ACHN (cell line): ENCODE measurements around the gene PXDN.
"Not testable (repeated sequence)": the region's sequence is repeated elsewhere in the genome, so short reads cannot be mapped to it uniquely, and the experiment has no call there.

Source experiments
- DNase-seq: peaks from one replicate; pipeline ENCODE4 v3.0.0-alpha.2; 2015
- in situ Hi-C: cut with HindIII; loops from 2 replicates; pipeline ENCODE4 v1.10.0; 2017; ENCODE audit warnings: low sequenced_read_pairs, low pct_ligation_motif_present, low pct_unique_long_range_greater_than_20kb

Gene PXDN

GRCh38 chr2:1780054-1780453 is 35.7 kb upstream of the PXDN start:
- in situ Hi-C loops, DNase-seq: not testable (repeated sequence)

DNA sequence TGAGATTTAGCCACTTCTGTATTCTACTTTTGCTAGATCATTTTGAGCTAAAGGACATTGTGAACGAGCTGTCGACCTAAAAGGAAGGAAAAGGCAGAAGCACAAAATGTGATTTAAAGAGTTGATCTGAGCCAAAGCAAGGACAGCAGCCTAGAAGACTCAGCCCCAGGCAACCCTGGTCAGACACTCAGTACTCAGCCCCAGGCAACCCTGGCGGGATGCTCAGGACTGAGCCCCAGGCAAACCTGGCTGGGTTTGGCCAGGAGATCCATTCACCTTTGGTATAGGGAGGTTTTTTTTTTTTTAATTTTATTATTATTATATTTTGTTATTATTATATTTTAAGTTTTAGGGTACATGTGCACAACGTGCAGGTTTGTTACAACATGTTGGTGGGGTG is 34.3 kb upstream of the PXDN start:
- no peak for DNase-seq
- in situ Hi-C loops = no loop called here

- no peak for DNase-seq
- in situ Hi-C loops = no loop called here
Observed at GRCh38 chr2:1777781-1778180, 33.5 kb upstream of the PXDN start.

DNA sequence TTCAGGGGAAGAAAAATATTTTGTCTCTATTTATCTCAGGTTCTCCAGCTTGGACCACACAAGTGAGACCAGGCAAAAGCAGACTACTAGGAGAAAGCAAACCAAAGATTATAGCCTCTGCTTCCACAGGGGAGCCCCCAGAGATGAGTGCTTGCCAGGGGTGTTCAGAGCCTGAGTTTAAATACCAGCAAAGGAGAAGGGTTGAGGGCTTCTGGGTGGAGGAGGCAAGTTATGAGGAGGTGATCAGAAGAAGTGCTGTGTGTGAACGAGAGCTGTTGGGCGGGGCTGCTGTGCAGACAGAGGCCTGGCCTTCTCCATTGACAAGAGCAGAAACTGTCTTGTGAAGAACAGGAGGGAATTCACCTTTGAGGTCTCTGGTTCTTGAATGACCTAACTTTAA is 32.8 kb upstream of the PXDN start:
- in situ Hi-C loops = no loop called here
- no peak for DNase-seq

DNA sequence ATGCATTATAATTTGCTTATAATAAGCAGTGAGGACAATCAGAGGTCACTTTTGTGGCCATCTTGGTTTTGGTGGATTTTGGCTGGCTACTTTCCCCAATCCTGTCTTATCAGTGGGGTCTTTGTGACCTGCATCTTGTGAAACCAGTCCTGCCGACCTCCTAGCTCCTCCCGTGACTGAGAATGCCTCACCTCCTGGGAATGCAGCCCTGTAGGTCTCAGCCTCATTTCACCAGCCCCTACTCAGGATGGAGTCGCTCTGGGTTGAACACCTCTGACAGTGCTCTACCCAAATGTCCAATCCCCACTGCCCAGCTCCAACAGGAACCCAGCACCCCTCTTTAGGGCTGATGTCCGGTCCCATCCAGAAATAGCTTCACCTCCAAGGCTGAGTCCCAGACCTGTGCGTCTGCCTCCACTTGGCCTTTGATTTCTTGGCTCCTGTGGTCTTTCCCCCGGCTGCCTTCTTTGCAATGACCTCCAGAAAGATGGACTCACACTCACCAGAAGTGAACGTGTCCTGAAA is 31.3 kb upstream of the PXDN start:
- no peak for DNase-seq
- in situ Hi-C loops = no loop called here

DNA sequence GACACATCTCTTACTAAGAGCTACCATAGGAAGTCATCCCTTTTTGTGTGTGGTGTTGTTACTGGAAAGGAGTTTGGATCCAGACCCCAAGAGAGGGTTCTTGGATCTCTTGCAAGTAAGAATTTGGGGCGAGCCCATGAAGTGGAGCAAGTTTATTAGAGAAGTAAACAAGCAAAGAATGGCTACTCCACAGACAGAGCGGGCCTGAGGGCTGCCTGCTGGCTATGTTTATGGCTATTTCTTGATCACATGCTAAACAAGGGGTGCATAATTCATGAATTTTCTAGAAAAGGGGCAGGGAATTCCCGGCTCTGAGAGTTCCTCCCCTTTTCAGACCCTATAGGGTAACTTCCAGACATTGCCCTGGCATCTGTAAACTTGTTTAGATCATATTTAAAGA is 30.6 kb upstream of the PXDN start:
- in situ Hi-C loops = no loop called here
- DNase-seq = no peak

- DNase-seq = no peak
- in situ Hi-C loops = no loop called here
Observed at GRCh38 chr2:1773883-1774282, 29.6 kb upstream of the PXDN start.

DNA sequence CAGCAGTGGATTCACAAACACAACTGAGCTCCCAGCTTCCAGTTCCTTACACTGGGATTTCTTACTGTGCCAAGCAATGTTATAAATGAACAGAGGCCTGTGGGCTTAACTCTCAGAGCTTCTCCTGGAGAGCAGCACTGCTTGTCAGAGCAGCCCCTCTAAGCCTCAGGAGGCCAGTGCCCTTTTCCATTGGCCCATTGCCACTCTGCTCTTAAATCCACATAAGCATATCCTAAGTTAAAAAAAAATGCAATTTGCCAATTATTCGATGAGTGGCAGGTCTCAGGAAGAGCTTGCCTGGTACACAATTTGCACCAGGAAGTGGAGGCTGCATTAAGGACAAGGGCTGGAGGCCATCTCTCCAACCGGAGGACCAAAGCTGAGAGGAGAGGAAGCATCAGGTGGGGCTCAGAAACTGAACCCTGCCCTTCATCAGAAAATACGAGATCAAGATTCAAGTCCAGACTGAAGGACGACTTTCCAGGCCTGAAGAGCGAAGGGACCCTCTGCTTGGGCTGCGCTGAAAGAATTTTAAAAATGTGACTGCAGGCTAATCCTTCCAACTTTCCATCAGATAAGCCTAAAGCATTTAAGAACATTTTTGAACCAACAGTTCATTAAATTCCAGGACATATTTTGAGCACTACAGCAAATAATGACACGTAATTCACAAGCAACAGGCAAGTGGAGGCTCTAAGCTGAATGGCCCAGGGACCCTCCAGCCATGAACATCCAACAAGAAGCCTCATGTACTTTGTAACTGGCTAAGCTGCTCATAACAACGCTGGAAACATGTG is 28.4 kb upstream of the PXDN start:
- in situ Hi-C loops = no loop called here
- no peak for DNase-seq

DNA sequence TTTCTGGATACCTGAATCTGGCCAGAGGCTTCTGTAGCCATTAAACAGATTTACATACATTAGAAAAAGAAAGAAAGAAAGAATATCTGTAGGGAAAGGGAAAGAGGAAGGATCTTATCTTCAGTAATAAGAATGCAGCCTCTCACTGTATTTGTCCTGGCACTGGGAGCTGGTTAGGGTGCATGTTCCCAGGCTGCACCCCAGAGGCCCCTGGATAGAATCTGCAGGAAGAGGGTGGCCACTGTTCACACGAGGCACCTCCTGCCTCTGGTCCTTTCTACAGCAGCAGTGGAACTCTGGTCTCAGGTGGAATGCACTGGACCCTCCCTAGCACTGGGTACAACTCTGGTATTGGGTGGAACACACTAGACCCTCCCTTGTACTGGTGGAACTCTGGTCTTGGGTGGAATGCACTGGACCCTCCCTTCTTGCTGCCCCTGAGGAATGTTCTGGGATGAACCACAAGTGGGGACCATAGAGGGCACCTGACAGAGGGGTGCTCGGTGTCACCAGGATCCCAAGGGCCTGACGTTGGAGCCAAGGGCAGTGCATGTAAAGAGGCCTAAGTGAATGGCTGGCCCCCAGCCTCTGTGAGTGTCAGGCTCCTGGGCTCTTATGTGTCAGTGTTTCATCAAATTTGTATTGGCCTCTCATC is 27.4 kb upstream of the PXDN start:
- in situ Hi-C loops = no loop called here
- no peak for DNase-seq

GRCh38 chr2:1770566-1771380 is 26.5 kb upstream of the PXDN start:
- DNase-seq = no peak
- in situ Hi-C loops = no loop called here

DNA sequence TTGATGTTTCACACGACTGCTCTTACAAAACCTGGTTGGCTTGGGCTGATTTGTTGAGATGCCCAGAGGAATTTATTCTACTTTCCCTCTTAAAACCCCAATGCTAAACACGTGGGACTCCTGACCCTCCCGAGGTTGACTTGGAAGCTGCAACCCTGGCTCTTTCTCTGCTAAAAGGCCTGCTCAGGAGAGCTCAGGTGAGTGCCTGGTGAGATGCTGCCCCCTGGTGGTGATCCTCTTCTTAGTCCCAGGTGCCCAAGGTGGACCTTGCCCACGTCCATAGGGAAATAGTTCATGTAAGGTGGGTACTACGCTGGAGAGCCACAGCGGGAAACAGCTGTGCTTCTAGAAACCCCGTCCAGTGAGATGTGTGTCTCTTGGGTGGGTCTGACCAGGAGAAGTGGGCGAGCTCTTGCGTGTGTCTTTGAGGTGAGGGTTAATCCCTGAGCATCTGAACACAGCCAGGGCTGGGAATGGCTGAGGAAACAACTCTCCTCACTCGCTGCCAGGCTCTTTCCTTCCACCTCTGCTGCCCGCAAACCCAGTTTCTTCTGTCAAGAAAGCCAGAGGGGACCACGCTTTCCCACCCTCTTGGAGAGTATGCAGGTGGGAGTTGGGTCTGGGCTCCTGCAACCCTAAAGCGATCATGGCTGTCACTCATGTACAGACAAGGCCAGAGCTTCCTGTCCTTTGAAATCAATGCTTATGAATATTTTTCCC is 25.5 kb upstream of the PXDN start:
- in situ Hi-C loops = no loop called here
- DNase-seq = peak; percentile 72

DNA sequence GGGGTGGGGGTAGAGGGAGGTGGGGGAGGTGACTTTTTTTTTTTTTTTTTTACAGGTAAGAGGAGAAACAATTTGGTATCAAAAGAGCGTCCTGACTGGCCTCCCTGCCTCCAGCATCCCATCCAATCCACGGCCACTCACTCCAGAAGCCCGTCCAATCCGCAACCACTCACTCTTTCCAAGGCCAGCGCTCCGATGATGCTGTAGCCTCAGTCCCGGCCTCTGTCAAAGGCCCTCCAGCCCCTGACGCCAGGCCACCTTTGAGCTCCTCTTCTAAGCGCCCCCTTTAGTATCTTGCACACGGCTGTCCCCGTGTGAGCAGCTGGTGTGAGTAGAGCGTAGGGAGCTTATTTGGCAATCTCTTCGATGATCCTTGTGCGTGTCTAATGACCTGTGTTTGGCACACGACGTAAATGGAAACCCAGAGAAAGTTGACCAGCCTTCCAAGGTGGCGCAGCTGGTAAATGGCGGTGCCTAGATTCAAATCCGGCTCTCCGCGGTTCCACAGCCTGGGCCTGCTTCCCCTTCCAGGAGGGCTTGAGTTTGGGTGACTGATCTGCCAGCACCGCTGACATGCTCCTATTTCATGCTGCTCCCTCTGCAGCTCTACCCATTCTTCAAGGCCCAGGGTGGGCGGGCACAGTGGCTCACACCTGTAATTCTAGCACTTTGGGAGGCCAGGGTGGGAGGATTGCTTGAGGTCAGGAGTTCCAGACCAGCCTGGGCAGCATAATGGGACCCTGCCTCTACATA is 23.8 kb upstream of the PXDN start:
- in situ Hi-C loops = no loop called here
- no peak for DNase-seq

DNA sequence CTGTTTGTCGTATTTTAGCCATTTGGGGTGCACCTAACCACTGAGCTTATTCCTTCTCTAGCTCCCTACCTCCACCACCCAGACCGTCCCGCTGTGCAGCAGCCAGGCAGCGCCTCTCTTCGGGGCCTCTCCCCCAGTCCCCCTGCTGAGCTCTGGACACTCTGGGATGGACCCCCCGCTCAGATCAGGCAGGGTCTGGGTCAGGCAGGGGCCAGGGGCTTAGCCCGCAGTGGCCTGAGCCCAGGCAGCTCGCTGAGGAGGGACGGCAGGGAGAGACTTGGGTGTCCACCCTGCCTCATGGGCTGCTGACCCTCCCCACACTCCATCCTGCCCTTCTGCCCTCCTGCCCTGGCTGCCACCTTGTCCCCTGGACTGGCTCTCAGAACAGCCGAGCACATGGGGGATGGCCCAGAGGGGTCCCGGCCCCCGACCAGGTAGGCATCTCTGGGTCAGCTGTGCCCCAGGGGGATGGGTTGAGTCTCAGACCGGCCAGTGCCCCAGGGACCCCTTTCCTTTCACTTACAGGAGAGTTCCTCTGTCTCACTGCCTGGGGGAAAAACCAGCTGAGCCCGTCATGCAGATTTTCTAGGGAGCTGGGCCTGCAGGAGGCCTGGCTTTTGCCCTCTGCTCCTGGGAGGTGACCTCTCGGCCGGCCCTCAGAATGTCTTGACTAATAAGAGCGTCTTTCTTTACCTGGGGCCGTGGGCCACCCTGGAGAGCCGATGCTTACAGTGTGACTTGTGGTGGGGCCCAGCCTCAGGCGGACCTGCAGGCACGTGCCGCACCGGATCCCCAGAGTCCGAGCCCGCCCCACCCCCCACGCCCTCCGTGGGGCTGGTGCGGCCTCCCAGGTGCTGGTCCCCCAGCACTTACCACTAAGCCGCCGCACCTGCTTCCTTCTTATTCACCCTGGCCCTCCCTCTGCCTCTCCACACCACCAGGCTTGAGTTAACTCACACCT is 22.8 kb upstream of the PXDN start:
- no peak for DNase-seq
- in situ Hi-C loops = no loop called here

DNA sequence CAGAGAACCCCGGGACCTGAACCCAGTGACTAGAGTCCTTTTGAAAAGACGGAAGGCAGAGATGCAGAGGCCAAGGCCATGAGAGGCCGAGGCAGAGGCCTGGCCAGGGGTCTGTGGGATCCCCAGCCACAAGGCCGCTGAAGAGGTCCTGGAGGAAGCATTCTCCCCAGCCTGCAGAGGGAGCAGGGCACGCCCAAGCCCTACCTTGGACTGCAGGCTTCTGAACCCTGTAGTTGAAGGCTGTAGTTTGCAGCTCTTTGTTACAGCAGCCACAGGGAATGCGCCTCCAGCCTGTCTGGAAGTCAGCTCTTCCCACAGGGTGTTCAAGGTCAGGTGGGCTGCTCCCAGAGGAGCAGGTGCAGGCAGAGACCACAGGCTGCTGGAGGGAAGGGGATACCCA is 22.1 kb upstream of the PXDN start:
- in situ Hi-C loops = no loop called here
- DNase-seq = no peak

DNA sequence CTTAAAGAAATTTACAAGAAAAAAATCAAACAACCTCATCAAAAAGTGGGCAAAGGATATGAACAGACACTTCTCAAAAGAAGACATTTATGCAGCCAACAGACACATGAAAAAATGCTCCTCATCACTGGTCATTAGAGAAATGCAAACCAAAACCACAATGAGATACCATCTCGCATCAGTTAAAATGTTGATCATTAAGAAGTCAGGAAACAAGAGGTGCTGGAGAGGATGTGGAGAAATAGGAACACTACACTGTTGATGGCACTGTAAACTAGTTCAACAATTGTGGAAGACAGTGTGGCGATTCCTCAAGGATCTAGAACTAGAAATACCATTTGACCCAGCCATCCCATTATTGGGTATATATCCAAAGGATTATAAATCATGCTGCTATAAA is 20.9 kb upstream of the PXDN start:
- in situ Hi-C loops, DNase-seq: not testable (repeated sequence)

GRCh38 chr2:1759611-1759930 is 15.3 kb upstream of the PXDN start:
- no peak for DNase-seq
- in situ Hi-C loops = no loop called here
